GM19395 (cell line): ENCODE results near the gene ANO2.
"Not testable (repeated sequence)": the region's sequence is repeated elsewhere in the genome, so short reads cannot be mapped to it uniquely, and the experiment has no call there.

Experiments
- ATAC-seq: cut with Tn5 transposase; IDR thresholded peaks from one replicate; pipeline ENCODE4 v1.9.1; 2021; ENCODE audit warnings: mild to moderate bottlenecking, moderate library complexity; ENCODE audit not compliant: unreplicated experiment

ANO2 gene

DNA sequence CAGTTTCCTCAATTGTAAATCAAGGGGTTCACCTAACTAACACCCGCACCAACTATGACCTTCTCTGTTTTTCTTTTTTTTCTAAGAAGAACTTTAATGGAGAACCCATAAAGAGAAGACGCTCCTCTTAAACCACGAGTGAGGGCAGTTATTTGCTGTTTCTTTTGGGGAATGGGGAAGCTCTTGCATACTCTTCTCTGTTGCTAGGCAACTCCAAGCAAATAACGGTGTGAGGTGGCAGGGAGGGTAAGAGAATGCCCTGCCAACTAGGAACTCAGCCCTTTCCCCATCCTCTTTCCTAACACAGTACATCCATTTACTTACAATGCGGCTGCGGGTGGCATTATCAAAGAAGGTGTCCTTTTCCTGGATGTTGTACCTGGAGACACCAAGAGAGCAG is 114.9 kb downstream of the ANO2 start:
- no peak for ATAC-seq

DNA sequence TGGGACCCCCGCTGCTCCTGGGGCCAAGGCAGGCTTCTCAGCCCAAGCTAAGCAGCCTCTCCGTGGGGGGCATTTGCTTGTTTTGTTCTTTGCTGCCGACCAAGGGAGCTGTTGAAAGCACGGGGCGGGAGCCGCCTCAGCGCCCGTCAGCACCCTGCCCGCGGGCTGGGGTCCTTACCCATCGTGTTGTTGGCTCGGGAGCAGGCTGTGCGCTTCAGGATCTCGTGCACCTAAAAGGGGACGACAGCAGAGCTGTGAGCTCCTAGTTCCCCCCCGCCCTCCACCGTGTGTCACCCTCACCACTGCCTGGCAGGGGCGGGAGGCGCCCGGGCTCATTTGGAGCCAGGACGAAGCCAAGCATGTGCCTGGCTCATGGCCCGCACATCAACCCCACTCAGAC is 117.5 kb downstream of the ANO2 start:
- ATAC-seq: no peak

DNA sequence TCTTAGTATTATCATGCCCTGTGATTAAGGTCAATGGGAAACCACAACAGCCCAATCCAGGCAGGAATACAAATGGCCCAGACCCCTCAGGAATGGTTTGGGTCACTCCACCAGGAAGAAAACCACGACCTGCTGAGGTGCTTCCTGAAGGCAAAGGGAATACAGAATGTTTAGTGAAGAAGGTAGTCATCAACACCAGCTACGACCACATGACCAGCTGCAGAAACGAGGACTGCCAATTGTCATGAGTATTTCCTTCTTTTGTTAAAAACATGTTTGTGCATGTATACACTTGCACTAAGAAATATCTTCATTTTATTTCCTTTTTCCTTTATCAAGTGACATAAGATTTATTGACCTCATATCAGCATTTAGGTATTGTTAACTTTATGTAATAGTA is 119.3 kb downstream of the ANO2 start:
- not testable (repeated sequence) for ATAC-seq

DNA sequence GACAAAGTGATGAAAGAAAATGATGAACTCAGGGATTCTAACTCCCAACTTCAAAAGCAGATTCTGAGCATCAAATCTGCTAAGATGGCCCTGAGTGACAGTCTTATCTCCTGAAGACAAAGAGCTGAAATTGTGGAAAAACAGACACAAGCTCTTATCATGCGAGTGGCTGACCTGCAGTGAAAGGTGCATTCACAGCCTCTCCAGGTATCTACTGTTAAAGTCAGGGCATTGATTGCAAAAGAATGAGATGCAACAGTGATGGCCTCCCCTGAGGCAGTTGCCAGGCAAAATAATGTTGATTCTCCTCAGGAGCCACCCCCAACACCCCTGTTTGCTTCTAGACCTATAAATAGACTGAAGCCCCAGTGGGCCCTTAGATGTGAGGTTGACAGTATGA is 126.2 kb downstream of the ANO2 start:
- not testable (repeated sequence) for ATAC-seq

DNA sequence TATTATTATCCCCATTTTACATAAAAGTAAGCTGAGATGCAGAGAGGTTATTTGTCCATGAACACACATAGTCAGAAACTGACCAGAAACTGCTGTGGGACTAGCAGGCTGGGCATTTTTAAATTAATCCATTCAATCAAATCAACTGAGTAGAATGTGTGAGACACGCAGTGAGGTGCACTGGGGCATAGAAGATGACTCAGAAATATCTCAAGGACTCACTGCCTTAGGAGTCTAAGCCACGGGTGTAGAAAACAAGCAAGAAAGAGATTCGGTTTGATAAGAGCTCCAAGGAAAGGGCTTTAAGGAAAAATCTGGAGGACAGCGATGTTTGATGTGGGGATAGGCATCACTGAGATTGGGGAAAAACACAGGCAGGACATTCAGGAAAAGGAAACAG is 127.8 kb downstream of the ANO2 start:
- no peak for ATAC-seq

DNA sequence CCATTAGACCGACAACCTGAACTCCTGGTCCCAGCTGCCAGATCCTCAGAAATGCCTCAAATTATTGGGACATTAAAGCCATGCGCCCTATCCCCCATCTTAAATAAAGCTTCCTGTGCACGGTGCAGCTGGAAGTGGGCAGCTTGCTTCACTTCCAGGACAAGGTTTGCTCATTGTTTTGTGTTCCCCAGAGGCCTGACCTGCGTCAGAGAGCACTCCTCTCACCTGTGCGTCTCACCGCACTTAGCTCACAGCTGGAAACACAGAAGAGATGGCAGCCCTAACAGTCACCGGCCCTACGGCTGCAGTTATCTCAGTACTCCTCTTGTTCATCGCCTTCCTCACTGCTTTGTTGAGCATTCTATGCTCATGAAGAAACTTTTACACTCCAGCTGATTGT is 135.5 kb downstream of the ANO2 start:
- no peak for ATAC-seq

DNA sequence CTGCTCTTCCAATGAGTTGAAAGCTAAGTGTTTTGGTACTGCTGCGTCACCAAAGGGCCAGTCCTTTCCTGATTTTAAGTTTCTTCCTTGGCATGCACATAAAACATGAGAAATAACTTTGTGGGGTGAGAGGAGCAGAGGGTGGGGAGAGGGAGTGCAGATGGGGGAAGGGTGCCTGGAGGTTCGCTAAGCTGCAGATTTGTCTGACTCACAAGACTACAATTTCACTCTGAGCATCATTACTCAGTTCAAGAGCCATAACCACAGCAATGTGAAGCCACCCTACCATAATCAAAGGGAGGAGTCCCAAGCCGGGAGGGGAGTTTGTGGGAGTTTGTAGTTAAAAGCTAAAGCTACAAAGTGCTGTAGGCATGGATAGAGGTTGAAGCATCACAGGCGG is 136.1 kb downstream of the ANO2 start:
- no peak for ATAC-seq

DNA sequence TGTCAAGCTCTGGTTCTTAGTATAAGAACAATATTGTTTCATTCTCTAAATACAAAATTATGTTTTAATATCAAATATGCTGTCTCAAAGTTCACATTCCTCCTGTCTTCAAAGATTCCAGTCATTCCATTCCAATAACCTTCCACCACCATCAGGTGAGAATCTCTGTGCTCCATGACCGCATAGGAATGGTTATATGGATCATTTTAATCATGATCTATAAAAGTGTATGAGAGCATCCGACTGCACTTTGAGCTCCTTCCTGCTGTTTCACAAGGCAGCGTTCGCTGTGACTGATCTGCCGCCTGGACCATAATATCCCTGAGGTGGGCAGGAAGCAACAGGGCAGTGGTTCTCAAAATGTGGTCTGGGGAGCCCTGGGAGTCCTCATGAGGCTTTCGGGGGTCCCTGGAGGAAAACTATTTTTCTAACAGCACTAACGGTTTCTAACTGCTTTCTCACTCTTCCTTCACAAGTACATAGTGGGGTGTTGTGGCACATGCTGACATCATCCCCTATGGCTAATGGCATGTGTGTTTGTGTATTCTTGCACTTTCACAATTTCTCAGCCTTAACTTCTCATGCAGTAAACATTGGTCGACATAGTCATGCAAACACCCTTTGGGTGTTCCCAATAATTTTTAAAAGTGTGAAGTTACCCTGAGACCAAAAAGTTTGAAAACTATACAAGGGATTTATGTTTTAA is 137.4 kb downstream of the ANO2 start:
- ATAC-seq: no peak

DNA sequence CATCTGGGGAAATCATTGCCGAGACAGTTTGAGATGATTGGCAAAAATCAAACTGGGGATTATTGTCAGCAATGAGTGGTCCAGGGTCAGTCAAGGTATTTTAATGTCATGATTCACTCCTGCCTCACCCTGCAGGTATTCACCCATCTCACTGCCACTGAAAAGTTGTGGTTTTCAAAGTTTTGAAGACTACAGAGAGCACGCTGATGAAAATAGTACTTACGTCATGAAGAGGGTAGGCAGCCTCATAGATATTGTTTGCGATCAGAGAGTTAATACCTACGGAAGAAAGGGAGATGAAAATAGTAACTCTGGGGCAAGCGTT is 138.0 kb downstream of the ANO2 start:
- ATAC-seq: no peak

DNA sequence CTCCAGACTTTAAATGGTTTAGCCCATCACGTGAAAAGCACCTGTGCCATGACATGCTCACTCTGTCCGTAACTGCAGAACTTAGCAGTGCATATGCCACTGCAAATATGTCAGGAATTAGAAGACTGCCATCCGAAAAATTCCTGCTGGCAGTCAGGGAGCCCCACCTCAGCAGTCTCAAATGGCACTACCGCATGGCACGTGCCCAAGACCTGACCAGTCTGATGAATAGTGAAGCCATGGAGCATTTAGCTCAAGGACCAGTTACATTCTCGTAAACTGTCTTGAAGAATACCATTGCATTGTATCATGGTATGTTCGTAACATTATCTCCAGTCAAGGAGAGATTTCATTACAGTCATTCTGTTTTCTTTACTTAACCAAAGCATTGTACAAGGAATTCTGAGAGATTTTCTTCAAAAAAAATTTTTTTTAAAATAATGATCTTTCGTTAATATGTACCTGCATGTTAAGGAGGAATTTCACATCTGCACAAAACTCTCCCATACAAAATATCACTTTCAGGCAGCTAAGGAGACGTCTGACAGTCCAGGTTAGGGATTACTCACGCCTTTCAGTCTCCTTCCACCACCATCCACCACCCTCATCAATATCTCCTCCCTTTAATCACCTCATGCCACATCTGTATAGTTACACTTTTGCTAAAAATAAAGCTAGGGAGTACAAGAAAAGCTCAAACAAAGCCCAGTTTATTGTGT is 138.5 kb downstream of the ANO2 start:
- ATAC-seq: no peak

DNA sequence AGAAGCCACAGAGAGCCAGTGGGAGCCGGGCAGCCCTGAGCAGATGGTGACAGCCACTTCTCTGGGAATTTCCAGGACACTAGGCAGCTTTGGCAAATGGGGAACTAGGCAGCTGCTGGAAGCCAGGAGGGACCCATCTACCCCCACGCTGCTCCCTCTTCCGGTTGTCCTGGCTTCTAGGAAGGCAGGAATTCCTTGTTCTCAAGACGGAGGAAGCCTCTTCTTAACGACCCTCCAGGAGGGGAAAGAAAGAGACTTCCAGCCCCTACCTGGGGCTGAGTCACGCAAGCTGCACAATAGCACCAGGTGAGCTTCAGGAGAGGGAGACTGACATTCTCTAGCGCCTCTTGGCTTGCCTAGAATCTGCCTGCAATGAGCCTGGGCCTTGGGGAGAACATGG is 141.5 kb downstream of the ANO2 start:
- ATAC-seq: no peak

DNA sequence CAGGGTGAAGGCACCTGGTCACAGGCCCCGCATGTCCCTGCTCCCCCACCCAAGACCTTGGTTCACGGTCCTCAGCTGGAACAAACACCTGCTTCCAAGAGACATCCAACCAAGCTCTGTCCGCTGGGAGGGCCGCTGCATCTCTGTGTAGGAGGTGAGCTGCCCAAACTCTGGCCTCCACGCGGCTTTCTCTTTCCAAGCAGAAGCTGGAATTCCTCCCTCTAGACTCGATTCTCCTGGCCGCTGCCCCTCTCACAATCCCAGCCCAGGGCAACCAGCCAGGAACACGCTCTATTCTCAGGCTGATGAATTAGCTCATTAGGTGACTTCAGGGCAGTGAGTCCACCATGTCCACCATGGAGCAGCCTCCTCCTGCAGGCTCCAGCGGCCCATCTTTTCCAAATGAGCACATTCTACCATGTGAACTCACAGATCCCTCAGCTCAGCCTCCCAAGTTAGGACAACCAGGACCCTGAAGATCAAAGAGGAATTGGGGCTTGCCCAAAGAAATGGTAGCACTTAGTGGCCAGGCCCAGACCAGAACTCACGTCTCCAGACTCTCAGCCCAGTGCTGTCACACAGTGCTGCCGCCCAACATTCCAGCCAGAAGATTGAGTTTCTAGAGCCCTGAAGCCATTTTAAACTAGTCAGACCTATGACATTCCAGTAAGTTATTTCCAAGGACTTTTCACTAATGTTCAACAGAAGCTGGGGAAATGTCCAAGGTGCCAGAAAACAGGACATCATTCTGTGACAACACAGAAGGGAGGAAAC is 146.6 kb downstream of the ANO2 start:
- ATAC-seq: no peak

DNA sequence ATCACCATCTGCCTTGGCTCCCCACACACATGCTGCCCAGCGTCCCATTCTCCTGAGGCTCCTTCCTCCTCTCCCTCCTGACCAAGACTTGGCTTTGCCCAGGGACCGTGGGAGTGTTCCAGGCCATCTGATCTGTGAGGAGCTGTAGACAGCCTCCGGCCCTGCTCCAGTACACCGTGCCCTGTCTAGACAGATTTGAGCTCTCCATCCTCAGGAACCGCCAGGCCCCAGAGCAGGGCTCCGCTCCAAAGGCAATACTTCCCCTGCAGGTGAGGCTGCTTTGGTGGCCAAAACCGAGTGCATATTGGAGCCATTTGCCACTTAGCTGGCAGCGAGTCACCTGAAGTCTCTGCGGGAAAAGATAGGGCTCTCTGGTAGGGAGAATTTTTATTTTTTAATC is 147.4 kb downstream of the ANO2 start:
- ATAC-seq: no peak

DNA sequence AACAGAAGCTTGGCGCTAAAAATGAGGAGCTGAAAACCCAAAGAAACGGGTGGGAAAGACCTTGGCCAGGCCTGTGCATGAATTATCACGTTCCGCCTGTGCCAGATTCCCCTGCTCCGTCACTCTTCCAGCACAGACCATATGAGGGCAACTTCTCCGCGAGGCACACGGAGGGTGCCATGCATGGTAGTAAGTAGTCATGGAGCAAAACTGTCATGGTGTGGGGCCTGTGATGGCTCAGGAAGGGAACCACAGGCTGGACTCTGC is 148.2 kb downstream of the ANO2 start:
- no peak for ATAC-seq

DNA sequence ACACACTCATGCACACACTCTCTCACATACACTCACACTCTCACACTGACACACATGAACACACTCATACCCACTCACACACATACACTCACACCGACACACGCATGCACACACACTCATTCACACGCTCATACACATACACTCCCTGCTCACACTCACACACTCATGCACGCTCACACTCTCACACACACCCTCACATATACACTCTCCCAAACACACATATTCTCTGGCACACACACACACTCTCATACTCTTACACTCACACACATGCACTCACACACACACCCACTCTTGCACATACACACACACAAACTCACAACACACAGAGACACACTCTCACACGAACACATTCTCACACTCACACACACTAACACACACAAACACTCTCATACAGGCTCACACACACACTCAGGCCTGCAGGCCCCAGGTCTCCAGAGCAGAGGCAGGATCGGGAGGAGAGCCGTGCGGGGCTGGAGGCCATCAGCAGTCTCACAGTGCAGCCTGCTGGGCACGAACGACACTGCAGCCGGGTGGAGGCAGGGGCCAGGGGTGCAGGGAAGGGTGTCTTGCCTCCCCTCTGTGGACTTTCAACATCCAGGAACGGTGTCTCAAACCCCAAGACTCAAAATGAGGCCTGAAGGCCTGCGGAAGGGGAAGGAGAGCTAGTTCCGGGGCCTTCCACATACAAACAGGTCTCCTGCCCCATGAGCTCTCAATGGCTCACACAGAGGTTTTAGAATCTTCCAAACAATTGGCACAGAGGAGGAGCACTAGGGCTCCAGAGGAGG is 148.7 kb downstream of the ANO2 start:
- no peak for ATAC-seq

DNA sequence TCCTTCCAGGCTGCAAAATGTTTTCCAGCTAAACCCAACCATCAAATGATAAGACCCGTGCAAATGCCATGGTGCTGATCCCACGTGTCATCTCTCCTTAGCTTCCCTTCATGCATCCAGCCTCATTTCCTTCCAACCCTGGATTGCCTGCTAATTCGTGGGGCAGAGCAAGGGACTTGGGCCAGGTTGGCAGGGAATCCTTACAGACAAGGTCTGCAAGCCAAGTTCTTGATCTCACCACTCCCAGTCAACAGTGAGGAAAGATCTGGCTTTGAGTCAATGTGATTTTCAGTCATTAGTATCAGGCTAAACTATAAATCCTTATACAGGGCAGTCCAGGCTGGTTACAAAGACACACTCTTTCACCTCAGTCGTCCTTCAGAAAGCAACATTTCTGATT is 150.9 kb downstream of the ANO2 start:
- no peak for ATAC-seq

DNA sequence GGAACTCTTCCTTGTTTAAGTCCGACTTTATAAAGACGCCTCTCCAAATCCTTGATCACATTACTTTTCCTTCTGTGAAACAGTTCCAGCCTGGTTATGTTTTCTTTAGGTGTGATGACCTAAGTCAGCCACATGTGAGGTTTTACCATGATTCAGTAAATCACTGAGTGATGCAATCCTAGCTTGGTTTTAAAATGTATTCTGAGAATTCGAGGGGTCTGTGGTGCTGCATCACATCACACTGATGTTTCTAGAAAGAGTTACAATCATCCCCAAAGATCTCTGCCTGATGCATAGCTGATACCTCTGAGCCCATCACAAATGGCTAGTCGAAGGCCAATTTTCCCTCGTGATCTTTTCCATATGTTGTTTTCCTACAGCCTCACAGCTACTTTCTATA is 152.7 kb downstream of the ANO2 start:
- ATAC-seq: no peak

DNA sequence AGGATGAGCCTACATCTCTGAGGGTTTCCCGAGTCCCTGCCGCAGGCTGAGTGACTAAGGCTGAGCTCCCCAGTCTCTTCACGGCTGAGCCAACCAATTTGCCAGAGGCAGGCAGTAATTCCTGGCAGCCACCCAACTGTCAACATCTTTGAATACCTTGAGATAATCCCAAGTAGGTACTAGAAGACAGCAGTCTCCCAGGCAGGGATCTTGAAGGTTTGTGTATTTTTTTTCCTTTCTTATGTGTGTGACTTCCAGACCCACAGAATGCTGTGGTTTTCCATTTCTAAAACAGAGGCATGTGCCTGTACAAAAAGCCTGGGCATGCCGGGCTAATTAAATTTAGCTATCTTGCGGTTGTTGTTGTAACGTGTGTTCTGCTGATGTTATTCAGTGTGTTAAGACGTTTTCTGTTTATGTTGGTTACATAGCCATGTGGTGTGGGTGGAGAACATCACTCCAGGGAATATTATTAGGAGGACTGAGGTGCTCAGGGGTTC is 155.5 kb downstream of the ANO2 start:
- ATAC-seq: no peak

DNA sequence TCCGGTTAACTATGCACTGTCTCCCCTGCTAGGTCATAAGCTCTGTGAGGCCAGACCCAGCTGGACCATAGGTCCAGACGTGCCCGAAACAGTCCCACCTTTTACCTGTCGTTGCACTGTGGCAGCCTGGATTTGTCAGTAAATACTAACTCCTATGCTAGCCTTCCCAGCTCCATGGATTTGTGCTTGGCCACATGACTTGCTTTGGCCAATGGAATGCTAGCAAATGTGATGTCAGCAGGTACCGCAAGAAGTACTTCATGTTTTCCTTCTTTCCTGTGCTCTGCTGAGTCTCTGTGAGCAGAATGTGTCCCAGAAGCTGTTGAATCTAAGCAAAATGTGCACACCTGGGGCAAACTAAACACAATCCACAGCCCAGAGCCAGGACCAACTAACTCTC is 157.2 kb downstream of the ANO2 start:
- no peak for ATAC-seq

DNA sequence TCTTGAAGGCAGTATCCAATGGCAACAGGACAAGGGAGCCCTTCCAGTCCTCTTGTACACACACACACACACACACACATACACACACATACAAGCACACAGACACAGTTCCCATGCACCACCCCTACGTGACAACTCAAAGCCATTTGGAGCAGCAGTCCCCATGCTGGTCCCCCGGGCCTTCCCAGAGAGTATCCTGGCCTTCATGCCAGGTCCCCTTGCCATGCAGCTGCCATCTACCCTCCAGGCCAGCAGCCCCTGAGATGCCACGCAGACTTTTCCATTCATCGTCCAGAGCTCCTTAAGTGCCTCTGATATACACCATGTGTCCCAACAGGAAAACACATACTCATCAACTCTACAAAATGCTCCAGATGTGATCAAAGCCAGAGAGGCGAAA is 159.5 kb downstream of the ANO2 start:
- no peak for ATAC-seq

DNA sequence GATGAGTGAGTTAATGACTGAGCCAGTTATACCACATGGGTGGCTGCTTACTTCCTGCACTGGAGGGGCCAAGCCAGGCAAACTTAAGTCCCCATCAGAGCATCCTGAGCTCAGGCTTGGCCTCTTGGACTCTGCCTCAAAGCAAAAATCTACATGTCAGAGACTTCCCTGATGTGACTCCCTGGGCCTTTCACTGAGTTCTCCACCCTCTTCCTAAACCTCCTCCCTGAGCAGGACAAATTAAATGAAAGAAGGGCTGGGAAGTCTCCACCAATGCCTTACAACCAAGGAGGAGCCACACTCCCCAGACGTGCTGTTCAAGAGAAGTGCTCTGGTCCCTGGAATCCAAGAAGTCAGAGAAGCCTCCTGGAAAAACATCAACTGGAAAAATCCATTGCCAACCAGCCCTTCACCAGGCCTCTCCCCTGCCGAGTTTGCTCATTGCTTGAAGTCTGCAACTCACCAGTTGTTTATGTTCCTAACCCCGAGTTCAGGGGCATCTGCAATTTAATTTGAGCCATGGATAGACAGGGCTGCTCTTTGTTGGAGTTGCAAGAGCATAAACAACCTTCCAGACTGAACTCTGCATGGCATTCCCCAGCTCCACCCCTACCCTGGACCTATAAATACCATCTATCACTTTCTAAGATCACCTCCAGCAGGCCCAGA is 160.5 kb downstream of the ANO2 start:
- ATAC-seq: no peak
